ENCODE data around the gene TBXAS1. TPM values are rescaled to one million over a fixed set of nuclear protein-coding genes. Genes with fewer than 3 reads are reported as not detected.

The TBXAS1 gene
- total and polyA plus RNA-seq, 2 experiments from 2014 or later = 1.3 TPM; not detected in 1

DNA sequence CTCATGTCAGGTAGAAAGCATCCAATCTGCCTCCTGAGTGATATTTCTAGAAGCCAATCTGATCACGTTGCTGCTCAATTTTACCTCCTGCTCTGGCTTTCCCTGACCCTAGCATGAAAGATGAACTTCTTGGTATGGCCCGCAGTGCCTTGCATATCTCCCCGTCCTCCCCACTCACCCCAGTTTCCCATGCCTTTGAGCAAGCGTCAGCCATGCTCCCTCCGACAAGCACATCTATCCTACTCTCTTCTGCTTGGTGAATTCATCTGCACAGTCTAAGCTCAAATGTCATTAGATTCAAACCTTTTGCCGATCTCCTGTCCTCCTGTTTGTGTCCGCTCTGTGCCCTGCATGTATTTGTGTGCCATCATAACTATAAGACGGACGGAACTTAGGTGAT lies 6.2 kb upstream of the TBXAS1 start:
- no peaks in the 10 kb centered on the region for H3K4me1 ChIP-seq (ENCODE audit: insufficient read depth)
- ATAC-seq (no peak), DNase-seq (ENCODE audit: low spot score) (no peak)
- no peaks in the 10 kb centered on the region for H3K79me2 ChIP-seq (replicated peaks; ENCODE audit: insufficient read depth)
- H3K36me3 ChIP-seq (ENCODE audit: insufficient read depth) = no peaks in the 10 kb centered on the region
- H3K4me3 Mint-ChIP-seq = no peak overlapping the region
- H3F3A ChIP-seq (replicated peaks; ENCODE audit: low read depth) = no peaks in the 10 kb centered on the region
- H3K27ac ChIP-seq (ENCODE audit: low read depth) = no peak overlapping the region
- H3K36me3 Mint-ChIP-seq (ENCODE audit: low read depth) = no peaks in the 10 kb centered on the region
- no peak overlapping the region for H3K4me3 ChIP-seq
- TF ChIP-seq EZH2 (IDR thresholded peaks at IDR 0.05; ENCODE audit: low read depth, unreplicated experiment) = no peak
- no peak for TF ChIP-seq ZNF114 (CRISPR knock-in tag; IDR thresholded peaks at IDR 0.05)
- TF ChIP-seq, protein P1, sequence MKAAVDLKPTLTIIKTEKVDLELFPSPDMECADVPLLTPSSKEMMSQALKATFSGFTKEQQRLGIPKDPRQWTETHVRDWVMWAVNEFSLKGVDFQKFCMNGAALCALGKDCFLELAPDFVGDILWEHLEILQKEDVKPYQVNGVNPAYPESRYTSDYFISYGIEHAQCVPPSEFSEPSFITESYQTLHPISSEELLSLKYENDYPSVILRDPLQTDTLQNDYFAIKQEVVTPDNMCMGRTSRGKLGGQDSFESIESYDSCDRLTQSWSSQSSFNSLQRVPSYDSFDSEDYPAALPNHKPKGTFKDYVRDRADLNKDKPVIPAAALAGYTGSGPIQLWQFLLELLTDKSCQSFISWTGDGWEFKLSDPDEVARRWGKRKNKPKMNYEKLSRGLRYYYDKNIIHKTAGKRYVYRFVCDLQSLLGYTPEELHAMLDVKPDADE (IDR thresholded peaks at IDR 0.05) = no peak
- TF ChIP-seq, protein P2, sequence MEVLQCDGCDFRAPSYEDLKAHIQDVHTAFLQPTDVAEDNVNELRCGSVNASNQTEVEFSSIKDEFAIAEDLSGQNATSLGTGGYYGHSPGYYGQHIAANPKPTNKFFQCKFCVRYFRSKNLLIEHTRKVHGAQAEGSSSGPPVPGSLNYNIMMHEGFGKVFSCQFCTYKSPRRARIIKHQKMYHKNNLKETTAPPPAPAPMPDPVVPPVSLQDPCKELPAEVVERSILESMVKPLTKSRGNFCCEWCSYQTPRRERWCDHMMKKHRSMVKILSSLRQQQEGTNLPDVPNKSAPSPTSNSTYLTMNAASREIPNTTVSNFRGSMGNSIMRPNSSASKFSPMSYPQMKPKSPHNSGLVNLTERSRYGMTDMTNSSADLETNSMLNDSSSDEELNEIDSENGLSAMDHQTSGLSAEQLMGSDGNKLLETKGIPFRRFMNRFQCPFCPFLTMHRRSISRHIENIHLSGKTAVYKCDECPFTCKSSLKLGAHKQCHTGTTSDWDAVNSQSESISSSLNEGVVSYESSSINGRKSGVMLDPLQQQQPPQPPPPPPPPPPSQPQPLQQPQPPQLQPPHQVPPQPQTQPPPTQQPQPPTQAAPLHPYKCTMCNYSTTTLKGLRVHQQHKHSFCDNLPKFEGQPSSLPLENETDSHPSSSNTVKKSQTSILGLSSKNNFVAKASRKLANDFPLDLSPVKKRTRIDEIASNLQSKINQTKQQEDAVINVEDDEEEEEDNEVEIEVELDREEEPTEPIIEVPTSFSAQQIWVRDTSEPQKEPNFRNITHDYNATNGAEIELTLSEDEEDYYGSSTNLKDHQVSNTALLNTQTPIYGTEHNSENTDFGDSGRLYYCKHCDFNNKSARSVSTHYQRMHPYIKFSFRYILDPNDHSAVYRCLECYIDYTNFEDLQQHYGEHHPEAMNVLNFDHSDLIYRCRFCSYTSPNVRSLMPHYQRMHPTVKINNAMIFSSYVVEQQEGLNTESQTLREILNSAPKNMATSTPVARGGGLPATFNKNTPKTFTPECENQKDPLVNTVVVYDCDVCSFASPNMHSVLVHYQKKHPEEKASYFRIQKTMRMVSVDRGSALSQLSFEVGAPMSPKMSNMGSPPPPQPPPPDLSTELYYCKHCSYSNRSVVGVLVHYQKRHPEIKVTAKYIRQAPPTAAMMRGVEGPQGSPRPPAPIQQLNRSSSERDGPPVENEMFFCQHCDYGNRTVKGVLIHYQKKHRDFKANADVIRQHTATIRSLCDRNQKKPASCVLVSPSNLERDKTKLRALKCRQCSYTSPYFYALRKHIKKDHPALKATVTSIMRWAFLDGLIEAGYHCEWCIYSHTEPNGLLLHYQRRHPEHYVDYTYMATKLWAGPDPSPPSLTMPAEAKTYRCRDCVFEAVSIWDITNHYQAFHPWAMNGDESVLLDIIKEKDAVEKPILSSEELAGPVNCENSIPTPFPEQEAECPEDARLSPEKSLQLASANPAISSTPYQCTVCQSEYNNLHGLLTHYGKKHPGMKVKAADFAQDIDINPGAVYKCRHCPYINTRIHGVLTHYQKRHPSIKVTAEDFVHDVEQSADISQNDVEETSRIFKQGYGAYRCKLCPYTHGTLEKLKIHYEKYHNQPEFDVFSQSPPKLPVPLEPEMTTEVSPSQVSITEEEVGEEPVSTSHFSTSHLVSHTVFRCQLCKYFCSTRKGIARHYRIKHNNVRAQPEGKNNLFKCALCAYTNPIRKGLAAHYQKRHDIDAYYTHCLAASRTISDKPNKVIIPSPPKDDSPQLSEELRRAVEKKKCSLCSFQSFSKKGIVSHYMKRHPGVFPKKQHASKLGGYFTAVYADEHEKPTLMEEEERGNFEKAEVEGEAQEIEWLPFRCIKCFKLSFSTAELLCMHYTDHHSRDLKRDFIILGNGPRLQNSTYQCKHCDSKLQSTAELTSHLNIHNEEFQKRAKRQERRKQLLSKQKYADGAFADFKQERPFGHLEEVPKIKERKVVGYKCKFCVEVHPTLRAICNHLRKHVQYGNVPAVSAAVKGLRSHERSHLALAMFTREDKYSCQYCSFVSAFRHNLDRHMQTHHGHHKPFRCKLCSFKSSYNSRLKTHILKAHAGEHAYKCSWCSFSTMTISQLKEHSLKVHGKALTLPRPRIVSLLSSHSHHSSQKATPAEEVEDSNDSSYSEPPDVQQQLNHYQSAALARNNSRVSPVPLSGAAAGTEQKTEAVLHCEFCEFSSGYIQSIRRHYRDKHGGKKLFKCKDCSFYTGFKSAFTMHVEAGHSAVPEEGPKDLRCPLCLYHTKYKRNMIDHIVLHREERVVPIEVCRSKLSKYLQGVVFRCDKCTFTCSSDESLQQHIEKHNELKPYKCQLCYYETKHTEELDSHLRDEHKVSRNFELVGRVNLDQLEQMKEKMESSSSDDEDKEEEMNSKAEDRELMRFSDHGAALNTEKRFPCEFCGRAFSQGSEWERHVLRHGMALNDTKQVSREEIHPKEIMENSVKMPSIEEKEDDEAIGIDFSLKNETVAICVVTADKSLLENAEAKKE (CRISPR knock-in tag; IDR thresholded peaks at IDR 0.05) = no peak
- TF ChIP-seq JUNB (IDR thresholded peaks at IDR 0.05; ENCODE audit: unreplicated experiment) = no peak
- TF ChIP-seq, protein P3, sequence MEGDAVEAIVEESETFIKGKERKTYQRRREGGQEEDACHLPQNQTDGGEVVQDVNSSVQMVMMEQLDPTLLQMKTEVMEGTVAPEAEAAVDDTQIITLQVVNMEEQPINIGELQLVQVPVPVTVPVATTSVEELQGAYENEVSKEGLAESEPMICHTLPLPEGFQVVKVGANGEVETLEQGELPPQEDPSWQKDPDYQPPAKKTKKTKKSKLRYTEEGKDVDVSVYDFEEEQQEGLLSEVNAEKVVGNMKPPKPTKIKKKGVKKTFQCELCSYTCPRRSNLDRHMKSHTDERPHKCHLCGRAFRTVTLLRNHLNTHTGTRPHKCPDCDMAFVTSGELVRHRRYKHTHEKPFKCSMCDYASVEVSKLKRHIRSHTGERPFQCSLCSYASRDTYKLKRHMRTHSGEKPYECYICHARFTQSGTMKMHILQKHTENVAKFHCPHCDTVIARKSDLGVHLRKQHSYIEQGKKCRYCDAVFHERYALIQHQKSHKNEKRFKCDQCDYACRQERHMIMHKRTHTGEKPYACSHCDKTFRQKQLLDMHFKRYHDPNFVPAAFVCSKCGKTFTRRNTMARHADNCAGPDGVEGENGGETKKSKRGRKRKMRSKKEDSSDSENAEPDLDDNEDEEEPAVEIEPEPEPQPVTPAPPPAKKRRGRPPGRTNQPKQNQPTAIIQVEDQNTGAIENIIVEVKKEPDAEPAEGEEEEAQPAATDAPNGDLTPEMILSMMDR (conservative IDR thresholded peaks at IDR 0.05; ENCODE audit: low read depth in 2 of 2) = no peak
- no peak for TF ChIP-seq EZH2phosphoT487 (IDR thresholded peaks at IDR 0.05; ENCODE audit: unreplicated experiment)
- no peak for TF ChIP-seq ZNF331 (CRISPR knock-in tag; IDR thresholded peaks at IDR 0.05; ENCODE audit: low read depth)
- TF ChIP-seq STAT1 (IDR thresholded peaks at IDR 0.05; ENCODE audit: unreplicated experiment) = no peak
- TF ChIP-seq CREB1 (CRISPR knock-in tag; IDR thresholded peaks at IDR 0.05; ENCODE audit: low read depth) = no peak
- TF ChIP-seq, protein P4, sequence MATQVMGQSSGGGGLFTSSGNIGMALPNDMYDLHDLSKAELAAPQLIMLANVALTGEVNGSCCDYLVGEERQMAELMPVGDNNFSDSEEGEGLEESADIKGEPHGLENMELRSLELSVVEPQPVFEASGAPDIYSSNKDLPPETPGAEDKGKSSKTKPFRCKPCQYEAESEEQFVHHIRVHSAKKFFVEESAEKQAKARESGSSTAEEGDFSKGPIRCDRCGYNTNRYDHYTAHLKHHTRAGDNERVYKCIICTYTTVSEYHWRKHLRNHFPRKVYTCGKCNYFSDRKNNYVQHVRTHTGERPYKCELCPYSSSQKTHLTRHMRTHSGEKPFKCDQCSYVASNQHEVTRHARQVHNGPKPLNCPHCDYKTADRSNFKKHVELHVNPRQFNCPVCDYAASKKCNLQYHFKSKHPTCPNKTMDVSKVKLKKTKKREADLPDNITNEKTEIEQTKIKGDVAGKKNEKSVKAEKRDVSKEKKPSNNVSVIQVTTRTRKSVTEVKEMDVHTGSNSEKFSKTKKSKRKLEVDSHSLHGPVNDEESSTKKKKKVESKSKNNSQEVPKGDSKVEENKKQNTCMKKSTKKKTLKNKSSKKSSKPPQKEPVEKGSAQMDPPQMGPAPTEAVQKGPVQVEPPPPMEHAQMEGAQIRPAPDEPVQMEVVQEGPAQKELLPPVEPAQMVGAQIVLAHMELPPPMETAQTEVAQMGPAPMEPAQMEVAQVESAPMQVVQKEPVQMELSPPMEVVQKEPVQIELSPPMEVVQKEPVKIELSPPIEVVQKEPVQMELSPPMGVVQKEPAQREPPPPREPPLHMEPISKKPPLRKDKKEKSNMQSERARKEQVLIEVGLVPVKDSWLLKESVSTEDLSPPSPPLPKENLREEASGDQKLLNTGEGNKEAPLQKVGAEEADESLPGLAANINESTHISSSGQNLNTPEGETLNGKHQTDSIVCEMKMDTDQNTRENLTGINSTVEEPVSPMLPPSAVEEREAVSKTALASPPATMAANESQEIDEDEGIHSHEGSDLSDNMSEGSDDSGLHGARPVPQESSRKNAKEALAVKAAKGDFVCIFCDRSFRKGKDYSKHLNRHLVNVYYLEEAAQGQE (IDR thresholded peaks at IDR 0.05; ENCODE audit: unreplicated experiment) = no peak
- TF ChIP-seq POLR2AphosphoS5 (IDR thresholded peaks at IDR 0.05; ENCODE audit: low read depth) = no peak
- no peak for TF ChIP-seq NANOG (IDR thresholded peaks at IDR 0.05; ENCODE audit: borderline replicate concordance)
- H4K20me1 ChIP-seq (replicated peaks; ENCODE audit: insufficient read depth) = no peaks in the 10 kb centered on the region
- H3K4me1 Mint-ChIP-seq = no peaks in the 10 kb centered on the region
- H3K27ac Mint-ChIP-seq = no peak overlapping the region
- H3K9me3 Mint-ChIP-seq = no peaks in the 10 kb centered on the region
- H3K4me2 ChIP-seq = no peak overlapping the region
- peaks cover 6% of the 10 kb centered on the region for H3K27me3 Mint-ChIP-seq (ENCODE audit: insufficient read depth, low read depth, poor library complexity)
- H3K27me3 ChIP-seq (ENCODE audit: insufficient read depth) = no peaks in the 10 kb centered on the region
- H3K9me2 ChIP-seq (ENCODE audit: insufficient read depth) = peaks cover 3% of the 10 kb centered on the region; the same call in 1 of the 2 replicates
- H2AFZ ChIP-seq = no peak overlapping the region
